ENCODE results near the gene FAM110C. TPM values are rescaled to one million over a fixed set of nuclear protein-coding genes. Genes with fewer than 3 reads are reported as not detected.

The FAM110C gene
- total and polyA plus RNA-seq, 4 donors, result 4.8 to 18.2 (median 5.0) TPM

DNA sequence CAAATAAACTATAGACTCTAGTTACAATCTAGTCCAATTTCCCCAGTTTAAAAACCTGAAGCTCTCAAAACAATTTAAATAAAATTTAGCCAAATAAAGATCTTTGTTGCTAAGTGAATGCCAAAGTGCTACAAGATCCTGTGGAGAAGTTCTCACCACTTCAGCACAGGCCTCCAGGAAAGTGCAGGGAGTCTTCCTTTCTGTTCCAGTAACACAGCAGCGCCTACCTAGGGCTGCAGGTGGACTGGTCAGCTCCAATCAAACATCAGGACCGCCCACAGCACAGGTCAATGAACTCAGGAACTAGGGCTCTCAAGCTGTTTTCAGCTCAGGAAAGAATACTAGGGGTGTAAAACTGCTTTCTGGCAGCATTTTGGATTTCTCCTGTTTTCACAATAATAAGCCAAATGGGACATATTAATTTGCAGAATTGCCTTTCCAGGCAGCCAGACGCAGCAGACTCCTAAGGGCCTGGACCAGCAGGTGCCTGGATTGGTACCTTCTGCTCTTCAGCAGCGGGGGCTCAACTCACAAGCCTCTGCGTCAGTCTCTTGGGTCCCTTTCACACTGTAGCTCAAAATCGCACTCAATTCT is 1.5 kb downstream of the FAM110C start:
- peak overlapping the region; percentile 58 to 60 for H3K9ac ChIP-seq (ENCODE audit: low read depth in 1 of 2, low read length in 2 of 2)
- H3K36me3 ChIP-seq (ENCODE audit: control insufficient read depth in 4 of 4, insufficient read depth in 3 of 4, low read depth in 1 of 4, low read length in 3 of 4), result peaks cover 0 to 6% (median under 1%) of the 10 kb centered on the region in 4 donors
- H3K4me1 ChIP-seq (ENCODE audit: control insufficient read depth in 4 of 4, insufficient read depth in 4 of 4, low read length in 3 of 4), result peaks cover 11 to 56% (median 40%) of the 10 kb centered on the region in 4 donors
- DNase-seq (ENCODE audit: low spot score), result no peak
- H3K4me3 ChIP-seq (ENCODE audit: low read depth in 1 of 3, low read length in 3 of 3), result peak overlapping the region; percentile 91 to 92 (median 91)
- 11% methylated on average over 6 of the region's 6 CpGs for WGBS
- TF ChIP-seq, protein P1, sequence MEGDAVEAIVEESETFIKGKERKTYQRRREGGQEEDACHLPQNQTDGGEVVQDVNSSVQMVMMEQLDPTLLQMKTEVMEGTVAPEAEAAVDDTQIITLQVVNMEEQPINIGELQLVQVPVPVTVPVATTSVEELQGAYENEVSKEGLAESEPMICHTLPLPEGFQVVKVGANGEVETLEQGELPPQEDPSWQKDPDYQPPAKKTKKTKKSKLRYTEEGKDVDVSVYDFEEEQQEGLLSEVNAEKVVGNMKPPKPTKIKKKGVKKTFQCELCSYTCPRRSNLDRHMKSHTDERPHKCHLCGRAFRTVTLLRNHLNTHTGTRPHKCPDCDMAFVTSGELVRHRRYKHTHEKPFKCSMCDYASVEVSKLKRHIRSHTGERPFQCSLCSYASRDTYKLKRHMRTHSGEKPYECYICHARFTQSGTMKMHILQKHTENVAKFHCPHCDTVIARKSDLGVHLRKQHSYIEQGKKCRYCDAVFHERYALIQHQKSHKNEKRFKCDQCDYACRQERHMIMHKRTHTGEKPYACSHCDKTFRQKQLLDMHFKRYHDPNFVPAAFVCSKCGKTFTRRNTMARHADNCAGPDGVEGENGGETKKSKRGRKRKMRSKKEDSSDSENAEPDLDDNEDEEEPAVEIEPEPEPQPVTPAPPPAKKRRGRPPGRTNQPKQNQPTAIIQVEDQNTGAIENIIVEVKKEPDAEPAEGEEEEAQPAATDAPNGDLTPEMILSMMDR (IDR thresholded peaks at IDR 0.05; ENCODE audit: low read depth, low read length, missing input control), result no peak
- TF ChIP-seq SP1 (IDR thresholded peaks at IDR 0.05) (peak; percentile 49), JUND (IDR thresholded peaks at IDR 0.05) (no peak), TAF1 (conservative IDR thresholded peaks at IDR 0.05) (peak; percentile 33), RXRA (IDR thresholded peaks at IDR 0.05) (peak; percentile 92), YY1 (IDR thresholded peaks at IDR 0.05) (peak; percentile 25), HNF4G (IDR thresholded peaks at IDR 0.05) (peak; percentile 13), RAD21 (IDR thresholded peaks at IDR 0.05) (peak in 1 of 2 donors; percentile 13), FOXA1 (IDR thresholded peaks at IDR 0.05) (no peak), HNF4A (conservative IDR thresholded peaks at IDR 0.05) (peak; percentile 54 to 56)
- TF ChIP-seq, protein P2, sequence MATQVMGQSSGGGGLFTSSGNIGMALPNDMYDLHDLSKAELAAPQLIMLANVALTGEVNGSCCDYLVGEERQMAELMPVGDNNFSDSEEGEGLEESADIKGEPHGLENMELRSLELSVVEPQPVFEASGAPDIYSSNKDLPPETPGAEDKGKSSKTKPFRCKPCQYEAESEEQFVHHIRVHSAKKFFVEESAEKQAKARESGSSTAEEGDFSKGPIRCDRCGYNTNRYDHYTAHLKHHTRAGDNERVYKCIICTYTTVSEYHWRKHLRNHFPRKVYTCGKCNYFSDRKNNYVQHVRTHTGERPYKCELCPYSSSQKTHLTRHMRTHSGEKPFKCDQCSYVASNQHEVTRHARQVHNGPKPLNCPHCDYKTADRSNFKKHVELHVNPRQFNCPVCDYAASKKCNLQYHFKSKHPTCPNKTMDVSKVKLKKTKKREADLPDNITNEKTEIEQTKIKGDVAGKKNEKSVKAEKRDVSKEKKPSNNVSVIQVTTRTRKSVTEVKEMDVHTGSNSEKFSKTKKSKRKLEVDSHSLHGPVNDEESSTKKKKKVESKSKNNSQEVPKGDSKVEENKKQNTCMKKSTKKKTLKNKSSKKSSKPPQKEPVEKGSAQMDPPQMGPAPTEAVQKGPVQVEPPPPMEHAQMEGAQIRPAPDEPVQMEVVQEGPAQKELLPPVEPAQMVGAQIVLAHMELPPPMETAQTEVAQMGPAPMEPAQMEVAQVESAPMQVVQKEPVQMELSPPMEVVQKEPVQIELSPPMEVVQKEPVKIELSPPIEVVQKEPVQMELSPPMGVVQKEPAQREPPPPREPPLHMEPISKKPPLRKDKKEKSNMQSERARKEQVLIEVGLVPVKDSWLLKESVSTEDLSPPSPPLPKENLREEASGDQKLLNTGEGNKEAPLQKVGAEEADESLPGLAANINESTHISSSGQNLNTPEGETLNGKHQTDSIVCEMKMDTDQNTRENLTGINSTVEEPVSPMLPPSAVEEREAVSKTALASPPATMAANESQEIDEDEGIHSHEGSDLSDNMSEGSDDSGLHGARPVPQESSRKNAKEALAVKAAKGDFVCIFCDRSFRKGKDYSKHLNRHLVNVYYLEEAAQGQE (IDR thresholded peaks at IDR 0.05), result peak; percentile 77
- TF ChIP-seq, protein P3, sequence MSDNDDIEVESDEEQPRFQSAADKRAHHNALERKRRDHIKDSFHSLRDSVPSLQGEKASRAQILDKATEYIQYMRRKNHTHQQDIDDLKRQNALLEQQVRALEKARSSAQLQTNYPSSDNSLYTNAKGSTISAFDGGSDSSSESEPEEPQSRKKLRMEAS (IDR thresholded peaks at IDR 0.05), result peak; percentile 36
- no peaks in the 10 kb centered on the region for H3K9me3 ChIP-seq (ENCODE audit: control insufficient read depth in 4 of 4, low read length in 3 of 4)
- H3K27me3 ChIP-seq (ENCODE audit: control insufficient read depth in 4 of 4, insufficient read depth in 4 of 4, low read length in 3 of 4), result no peaks in the 10 kb centered on the region
- peak overlapping the region; percentile 97 to 99 for H3K27ac ChIP-seq (ENCODE audit: low read depth in 1 of 2, low read length in 2 of 2)

DNA sequence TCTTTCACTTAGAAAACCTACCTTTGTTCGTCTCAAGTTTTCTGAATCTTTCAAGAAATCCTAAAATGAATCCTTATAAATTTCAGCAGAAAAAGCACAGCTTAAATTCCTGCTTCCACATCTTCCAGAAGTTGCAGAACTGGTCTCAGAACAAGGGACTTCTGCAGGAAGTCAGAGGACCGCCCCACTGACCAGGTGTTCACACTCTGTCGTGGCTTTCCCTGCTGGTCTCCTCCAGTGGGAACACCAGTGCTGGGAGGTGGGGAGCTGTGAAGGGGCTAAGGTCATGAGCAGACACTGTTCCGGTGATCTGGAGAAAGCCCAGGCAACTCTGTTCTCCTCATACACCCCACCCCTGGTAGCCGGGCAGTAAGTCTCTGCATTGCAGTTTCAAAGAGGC is 3.5 kb downstream of the FAM110C start:
- Histone ChIP-seq H3K4me1 (ENCODE audit: control insufficient read depth in 4 of 4, insufficient read depth in 4 of 4, low read length in 3 of 4) (peaks cover 11 to 63% (median 46%) of the 10 kb centered on the region in 4 donors), H3K9me3 (ENCODE audit: control insufficient read depth in 4 of 4, low read length in 3 of 4) (no peaks in the 10 kb centered on the region), H3K4me3 (ENCODE audit: low read depth in 1 of 3, low read length in 3 of 3) (peak overlapping the region in 2 of 3 donors; percentile 2 to 39), H3K27me3 (ENCODE audit: control insufficient read depth in 4 of 4, insufficient read depth in 4 of 4, low read length in 3 of 4) (no peaks in the 10 kb centered on the region), H3K9ac (ENCODE audit: low read depth in 1 of 2, low read length in 2 of 2) (no peak overlapping the region), H3K36me3 (ENCODE audit: control insufficient read depth in 4 of 4, insufficient read depth in 3 of 4, low read depth in 1 of 4, low read length in 3 of 4) (peaks cover 3 to 8% (median 4%) of the 10 kb centered on the region in 4 donors), H3K27ac (ENCODE audit: low read depth in 1 of 2, low read length in 2 of 2) (peak overlapping the region in 1 of 2 donors; percentile 16)
- DNase-seq (ENCODE audit: low spot score), result no peak
- TF ChIP-seq FOXA2 (IDR thresholded peaks at IDR 0.05) (no peak), SP1 (IDR thresholded peaks at IDR 0.05) (no peak), RAD21 (IDR thresholded peaks at IDR 0.05) (no peak), HNF4G (IDR thresholded peaks at IDR 0.05) (no peak), RXRA (IDR thresholded peaks at IDR 0.05) (no peak), FOXA1 (IDR thresholded peaks at IDR 0.05) (no peak), EGR1 (IDR thresholded peaks at IDR 0.05; ENCODE audit: low read depth in 2 of 2) (no peak), YY1 (IDR thresholded peaks at IDR 0.05) (no peak), HNF4A (conservative IDR thresholded peaks at IDR 0.05) (no peak), JUND (IDR thresholded peaks at IDR 0.05) (no peak)
- TF ChIP-seq, protein P4, sequence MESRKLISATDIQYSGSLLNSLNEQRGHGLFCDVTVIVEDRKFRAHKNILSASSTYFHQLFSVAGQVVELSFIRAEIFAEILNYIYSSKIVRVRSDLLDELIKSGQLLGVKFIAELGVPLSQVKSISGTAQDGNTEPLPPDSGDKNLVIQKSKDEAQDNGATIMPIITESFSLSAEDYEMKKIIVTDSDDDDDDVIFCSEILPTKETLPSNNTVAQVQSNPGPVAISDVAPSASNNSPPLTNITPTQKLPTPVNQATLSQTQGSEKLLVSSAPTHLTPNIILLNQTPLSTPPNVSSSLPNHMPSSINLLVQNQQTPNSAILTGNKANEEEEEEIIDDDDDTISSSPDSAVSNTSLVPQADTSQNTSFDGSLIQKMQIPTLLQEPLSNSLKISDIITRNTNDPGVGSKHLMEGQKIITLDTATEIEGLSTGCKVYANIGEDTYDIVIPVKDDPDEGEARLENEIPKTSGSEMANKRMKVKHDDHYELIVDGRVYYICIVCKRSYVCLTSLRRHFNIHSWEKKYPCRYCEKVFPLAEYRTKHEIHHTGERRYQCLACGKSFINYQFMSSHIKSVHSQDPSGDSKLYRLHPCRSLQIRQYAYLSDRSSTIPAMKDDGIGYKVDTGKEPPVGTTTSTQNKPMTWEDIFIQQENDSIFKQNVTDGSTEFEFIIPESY (IDR thresholded peaks at IDR 0.05), result no peak
- WGBS, result 56% methylated on average over 5 of the region's 5 CpGs
